SK-N-DZ (cell line): ENCODE results near the gene ELP4. TPM values are rescaled to one million over a fixed set of nuclear protein-coding genes. Genes with fewer than 3 reads are reported as not detected.
A peak's percentile ranks its signal among the peaks of the same experiment; 100 is the strongest.
"Not testable (repeated sequence)": the region's sequence is repeated elsewhere in the genome, so short reads cannot be mapped to it uniquely, and the experiment has no call there.

Experiments used
- DNase-seq: peaks from one replicate; pipeline ENCODE4 v3.0.0-alpha.2; 2015; ENCODE audit warnings: low spot score
- polyA plus RNA-seq, 2 experiments: library from polyadenylated mRNA; depleted of rRNA; stranded (reverse); fragments of >200 nt; gene quantifications; 2 replicates each; pipeline ENCODE4 v1.2.3, GENCODE V29; 2014

Gene ELP4, protein sequence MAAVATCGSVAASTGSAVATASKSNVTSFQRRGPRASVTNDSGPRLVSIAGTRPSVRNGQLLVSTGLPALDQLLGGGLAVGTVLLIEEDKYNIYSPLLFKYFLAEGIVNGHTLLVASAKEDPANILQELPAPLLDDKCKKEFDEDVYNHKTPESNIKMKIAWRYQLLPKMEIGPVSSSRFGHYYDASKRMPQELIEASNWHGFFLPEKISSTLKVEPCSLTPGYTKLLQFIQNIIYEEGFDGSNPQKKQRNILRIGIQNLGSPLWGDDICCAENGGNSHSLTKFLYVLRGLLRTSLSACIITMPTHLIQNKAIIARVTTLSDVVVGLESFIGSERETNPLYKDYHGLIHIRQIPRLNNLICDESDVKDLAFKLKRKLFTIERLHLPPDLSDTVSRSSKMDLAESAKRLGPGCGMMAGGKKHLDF
- polyA plus RNA-seq (2014; cell fraction: cytosol; rRNA removed), result 17.6 and 18.5 TPM in 2 replicates
- polyA plus RNA-seq (2014; cell fraction: nucleus; rRNA removed), result 12.3 and 13.5 TPM in 2 replicates

DNA sequence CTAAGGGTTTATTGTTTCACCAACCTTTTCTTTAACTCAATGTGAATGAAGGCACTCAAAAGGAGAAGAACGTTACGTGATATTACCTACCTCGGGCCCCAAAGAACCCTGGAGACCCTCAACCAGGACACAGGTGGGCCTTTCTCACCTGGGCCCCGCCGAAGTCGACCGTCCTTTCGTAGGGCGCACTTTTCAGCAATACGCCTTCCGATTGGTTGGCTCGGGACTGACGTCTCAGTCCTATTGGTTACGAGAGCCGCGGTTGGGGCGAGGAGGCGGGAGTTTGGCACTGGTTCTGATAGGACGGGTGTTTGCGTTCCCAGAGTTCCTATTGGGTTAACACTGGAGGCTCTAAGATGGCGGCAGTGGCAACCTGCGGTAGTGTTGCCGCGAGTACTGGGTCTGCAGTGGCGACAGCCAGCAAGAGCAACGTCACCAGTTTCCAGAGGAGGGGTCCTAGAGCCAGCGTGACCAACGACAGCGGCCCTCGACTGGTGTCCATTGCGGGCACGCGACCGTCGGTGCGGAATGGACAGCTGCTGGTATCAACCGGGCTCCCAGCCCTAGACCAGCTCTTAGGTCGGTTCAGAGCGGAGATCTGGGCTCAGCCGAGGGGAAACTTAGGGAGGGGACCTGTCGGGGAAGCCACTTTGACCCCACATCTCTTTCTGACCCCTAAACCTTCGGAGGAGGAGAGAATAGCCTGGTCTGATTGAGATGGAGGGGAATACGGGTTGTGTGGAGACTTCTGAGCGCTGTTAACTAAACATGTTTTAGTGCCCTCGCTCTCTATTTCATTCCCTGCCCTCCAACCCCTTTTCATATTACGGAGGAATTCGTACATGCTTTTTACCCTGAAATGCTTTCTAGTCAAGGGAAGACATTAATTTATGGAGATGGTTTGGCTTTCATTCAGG is at the start of gene ELP4, which contains the start of gene IMMP1L:
TSS of gene ELP4 (plus strand) at position 339 of the 917 bp plus-strand sequence. CDS start at position 357, 18 bp downstream.
TSS of gene IMMP1L (minus strand) at position 194 of the 917 bp plus-strand sequence. CDS start 46,346 bp downstream, outside the sequence.
- DNase-seq, result peak; percentile 99

DNA sequence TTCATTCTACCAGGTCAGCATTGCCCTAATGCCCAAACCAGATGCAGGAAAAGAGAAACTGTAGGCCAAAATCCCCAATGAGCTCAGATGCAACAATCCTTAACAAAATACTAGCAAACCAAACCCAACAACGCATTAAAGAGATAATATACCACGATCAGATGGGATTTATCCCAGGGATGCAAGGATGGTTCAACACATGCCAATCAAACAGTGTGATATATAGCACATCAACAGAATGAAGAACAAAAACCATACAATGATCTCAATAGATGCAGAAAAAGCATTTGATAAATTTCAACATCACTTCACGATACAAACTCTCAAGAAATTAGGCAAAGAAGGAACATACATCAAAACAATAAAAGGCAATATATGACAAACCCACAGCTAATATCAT is 45.1 kb upstream of the ELP4 start:
- no peak for DNase-seq

DNA sequence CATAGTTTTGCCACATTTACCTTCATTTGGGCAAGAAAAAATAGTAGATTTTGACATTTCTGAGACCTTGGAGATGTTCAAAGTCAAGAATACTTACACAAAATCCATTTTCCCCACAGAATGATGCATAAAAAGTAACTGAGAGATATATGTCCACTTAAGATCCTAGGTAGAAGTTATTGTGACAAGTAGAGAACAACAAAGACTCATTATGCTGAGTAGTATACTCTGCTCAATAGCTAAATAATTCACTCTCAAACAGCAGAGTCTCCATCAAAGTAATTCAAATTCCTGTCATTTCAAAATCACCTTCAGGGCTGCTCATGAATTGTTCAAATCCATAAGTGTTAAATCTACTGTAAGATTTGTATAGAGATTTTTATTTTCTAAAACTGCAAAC is 35.5 kb upstream of the ELP4 start:
- no peak for DNase-seq

DNA sequence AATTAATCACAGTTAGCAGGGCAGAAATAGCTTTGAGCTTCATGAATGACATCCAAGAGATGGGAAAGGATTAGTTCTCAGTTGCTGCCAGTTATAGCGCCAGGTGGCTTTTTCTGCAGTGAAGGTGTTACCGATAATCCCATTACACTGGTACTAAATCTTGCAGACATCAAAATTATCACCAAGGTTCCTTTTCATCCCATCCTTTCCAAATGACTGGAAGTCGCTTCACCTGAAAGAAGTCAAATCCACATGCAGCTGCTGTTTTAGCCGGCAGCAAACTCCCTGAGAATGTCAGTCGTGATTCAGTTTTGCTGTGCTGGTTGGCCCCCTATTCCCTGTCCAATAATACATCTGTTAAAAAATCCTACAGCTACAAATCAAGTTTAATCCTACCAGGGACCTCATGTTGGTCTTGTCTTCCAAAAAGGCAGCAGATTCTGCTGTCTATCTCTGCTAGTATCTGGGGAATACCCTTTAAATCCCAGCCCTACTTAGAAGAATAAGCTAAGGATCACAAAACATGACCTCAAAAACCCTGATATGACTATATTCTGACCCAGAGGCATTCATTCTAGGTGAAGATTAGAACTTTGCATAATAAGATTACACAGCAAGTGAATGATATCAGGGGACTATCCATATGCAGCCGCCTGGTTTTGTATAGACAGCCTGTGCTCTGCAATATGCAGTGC is 31.9 kb upstream of the ELP4 start:
- DNase-seq, result peak; percentile 91

DNA sequence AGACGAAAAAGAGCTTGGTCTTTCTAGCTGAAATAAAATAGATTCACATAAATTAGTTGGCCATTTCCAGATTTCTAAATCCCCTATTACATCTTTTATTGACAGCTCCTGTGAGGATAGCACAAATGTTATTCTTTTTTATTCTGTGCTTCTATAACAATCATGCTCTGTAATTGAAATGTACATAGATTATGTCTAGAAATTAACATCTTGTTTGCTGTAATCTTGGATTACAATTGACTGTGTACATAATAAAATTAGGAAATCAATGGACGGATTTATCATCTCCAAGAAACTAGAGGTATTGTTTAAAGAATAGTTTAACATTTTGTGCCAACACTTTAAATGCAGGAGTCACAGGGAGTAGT is 31.4 kb upstream of the ELP4 start:
- DNase-seq, result no peak

DNA sequence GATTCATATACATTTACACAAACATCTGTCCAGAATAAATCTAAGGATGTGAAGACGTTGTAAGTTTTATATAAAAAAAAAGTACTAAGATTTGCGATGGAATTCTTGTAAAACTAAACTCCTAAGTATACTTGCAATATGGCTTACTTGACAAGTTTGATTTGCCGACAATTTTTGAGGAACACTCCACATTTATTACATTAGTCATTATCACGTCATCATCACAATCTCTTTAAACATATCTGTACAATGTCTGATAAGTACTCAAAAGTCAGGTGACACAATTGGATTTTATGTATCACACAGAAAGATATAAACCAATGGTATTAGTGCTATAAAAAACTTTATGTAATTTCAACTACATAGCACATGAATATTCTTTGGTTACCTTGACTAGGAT is 30.5 kb upstream of the ELP4 start:
- peak; percentile 61 for DNase-seq

DNA sequence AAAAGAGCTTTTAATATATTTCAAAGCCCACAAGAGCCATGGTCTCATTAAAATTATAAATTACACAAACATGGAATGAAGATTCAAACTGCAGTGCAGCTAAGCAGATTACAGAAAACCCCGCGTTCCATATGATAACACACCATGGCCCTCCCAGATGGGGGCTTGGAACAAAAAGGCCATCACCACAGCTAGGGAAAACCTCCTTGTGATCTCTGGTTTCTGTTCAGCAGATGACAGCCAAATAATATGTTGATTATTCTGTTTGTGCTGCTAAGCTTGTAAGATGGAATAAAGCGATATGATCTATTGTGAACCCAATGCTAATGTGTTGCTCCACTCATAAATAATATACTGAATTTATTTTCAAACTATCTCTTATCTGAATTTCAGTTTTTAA is 28.6 kb upstream of the ELP4 start:
- DNase-seq, result peak; percentile 89

DNA sequence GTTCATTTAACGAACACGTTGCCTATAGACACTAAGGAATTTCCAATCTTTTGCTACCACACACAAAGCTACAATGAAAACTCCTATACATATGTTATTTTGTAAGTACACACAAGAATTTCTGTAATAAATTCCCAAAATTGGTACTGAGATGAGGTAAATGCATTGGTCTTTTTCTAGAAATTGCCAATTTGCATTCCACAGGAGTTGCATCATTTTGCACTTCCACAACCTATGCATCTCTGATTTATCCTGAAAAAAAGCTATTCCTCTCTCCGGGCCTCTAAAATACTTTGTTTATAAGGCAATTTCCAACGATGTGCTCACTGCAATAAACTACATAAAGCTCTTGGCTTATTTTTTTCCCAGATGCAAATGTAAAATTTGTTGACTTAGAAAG is 25.1 kb upstream of the ELP4 start:
- no peak for DNase-seq

DNA sequence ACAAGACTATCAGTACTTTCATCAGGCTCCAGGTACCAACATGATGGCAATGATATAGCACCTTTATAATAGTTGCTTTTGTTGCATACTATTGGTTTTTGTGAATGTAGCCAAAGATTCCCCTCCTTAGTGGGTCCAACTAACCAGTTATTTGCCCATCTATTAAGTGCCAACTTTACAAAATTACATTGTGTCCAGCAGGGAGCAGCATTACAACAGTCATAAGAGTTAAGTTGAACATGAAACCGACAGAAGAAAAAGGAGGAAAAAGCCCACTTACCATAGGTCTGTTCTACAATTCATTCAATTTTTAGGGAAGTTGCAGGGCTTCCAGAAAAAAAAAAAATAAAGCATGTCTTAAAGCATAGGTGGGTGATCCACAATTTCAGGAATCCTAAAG is 21.7 kb upstream of the ELP4 start:
- peak; percentile 30 for DNase-seq

DNA sequence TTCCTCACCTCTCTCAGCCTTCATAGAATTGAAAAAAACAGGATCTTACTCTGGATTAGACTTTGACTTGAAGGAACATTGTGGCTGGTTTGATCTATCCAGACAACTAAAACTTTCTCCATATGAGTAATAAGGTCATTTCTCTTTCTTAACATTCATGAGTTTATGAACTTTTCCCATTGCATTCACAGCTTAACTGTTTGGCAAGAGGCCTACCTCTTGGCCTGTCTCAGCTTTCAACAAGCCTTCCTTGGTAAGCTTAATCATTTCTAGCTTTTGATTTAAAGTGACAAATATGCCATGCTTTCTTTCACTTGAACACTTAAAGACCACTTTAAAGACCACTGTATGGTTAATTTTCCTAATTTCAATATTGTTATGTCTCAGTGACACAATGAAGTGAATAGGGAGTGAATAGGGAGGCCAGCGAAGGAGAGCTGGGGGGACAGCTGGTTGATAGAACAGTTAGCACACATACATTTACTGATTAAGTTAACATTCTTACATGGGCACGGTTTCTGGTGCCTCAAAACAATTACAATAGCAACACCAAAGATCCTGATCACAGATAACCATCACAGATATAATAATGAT is 17.1 kb upstream of the ELP4 start:
- no peak for DNase-seq

DNA sequence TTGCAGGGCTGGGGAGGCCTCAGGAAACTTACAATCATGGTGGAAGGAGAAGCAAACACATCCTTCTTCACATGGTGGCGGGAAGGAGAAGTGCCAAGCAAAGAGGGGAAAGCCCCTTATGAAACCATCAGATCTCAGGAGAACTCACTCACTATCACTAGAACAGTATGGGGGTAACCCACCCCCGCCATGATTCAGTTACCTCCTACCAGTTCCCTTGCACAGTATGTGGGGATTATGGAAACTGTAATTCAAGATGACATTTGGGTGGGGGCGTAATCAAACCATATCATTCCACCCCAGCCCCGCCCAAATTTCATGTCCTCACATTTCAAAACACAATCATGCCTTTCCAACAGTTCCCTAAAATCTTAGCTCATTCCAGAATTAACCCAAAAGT is 16.3 kb upstream of the ELP4 start:
- no peak for DNase-seq

DNA sequence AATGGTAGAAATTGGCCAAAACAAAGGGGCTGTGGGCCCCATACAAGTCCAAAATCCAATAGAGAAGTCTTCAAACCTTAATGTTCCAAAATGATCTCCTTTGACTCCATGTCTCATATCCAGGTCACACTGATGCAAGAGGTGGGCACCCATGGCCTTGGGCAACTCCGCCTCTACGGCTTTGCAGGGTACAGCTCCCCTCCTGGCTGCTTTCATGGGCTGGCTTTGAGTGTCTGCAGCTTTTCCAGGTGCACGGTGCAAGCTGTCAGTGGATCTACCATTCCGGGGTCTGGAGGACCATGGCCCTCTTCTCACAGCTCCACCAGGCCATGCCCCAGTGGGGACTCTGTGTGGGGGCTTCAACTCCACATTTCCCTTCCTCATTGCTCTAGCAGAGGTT is 15.8 kb upstream of the ELP4 start:
- DNase-seq, result not testable (repeated sequence)

DNA sequence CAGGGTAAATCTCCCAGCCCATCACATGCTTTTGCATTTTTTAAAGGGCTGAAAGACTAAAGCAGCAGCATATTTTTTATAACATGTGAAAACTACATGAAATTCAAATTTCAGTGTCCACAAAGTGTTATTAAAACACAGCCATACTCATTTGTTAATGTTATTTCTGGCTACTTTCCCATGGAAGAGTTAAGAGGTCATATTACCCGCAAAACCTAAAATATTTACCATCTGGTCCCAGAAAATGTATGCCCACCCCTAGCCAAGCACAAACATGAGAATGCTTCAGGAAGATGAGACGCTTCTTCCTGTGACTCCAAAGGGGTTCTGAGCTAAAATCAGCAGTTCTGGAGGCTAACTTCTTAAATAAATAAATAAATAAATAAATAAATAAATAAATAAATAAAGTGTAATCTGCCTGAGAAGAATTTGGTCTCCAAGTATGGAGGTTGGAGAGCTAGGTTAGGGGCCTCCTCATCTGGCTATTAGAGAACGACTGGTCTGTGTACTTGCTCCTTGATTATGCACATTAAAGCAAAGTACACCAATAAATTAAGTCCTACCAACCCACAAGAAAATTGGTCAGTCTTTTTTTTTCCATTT is 9.9 kb upstream of the ELP4 start:
- no peak for DNase-seq

DNA sequence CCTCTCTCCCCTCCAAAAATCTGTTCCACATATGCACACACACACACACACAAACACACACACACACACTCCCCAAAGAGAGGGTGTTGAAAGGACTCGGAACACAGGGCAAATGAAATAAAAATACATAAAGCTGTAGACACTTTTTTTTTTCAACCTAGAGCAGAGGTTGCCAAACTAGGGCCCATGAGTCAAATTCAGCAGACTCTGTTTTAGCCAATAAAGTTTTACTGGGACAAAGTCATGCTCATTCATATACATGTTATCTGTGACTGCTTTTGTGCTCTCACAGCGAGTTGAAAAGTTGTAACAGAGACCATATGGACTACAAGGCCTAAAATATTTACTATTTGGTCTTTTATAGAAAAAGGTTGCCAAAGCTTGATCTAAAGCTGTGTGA is 9.0 kb upstream of the ELP4 start:
- no peak for DNase-seq

DNA sequence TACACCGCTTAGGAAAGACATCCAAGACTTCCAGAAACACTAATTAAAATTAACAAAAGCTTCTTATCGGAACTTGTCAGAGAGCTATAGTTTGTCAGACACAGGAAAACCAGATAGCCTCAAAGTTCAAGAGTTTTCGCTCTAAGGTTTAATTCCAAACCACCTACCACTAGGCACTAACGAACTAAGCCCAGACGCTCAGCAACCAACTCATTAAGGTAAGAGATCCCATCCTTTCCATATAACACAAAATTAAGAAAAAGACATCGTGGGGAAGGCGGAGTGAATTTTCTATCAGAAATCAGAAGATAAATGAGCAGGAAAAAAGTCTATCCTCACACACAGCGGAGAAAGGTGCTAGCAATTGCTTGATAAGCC is 527 bp upstream of the ELP4 start:
- DNase-seq, result no peak

DNA sequence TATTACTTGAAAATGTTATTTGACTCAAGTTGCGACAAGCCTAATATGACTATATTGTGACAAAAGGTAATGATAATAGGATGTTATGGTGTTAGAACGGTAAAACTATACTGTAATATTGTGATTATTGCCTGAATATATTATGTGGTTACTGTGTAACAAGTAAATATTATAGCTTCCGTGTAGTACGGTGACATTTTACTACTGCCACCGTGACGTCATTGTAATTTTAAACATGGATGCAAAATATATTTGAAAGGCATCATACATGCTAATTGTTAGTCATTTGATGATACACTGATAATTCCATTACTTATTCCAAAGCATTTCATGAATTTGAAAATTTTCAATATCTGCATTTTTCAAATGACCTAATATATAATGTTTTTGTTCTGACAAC is 2.5 kb downstream of the ELP4 start:
- DNase-seq, result no peak

DNA sequence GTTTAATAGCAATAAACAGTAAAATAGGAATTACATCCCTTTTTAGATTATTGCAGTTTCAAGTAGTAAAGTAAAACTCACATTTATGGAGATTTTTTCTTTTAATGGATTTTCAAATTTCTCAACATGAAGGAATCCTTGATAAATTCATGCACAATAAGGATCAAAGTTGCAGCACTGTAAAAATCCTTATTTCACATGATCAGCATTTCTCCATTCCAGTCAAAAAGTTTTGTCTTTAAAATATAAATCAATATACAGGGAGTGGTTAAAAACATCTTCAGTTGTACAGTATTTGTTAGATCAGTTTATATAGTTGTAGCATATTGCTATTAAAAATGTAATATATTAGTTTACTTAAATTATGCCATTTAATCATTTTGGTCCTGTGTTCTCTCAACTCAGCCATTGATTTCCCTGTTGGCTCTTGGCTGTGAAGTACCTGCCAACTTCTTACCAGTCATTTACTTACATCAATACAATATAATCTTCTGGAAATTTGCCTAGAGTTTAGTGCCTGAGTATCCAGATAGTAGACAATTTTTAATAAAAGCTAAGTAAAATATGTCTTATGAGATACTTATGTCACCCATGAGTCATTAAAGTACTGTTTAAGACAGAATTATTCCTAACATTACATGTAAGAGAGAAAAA is 12.1 kb downstream of the ELP4 start:
- DNase-seq, result no peak

DNA sequence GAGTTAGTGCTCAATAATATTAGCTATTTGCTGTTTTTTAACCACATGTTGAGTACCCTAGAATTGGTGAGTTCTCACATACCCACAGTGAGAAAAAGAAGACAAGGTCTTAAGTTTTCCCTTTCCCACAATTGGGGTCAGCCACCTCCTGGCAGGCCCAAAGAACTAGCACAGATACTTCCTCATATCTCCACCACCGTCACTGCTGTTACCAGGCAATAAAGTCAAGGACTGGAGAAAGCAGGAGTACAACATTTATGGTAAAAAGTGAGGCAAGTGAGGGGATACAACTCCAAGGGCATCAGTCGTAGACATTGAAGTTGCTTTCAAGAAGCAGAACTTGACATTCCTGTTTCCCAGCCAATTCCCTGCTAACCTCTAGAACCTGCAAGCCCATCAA is 19.6 kb downstream of the ELP4 start:
- no peak for DNase-seq

DNA sequence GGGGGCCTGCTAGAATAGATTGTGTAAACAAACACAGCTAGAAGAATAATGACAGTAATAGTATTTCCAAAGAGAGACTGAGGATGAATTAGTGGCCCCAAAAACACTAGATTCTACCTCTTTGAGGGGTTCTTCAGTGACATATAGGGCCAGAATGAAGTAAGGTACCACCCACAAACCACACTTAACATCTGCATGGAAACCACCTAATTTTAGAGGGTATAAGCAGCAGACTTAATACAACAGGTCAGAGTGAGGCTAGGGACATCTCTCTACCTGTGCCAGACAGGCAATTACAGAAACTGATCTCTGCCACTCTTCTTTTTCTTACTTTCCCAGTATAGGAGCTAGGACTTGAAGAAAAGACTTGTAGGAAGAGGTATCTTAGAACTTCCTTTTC is 20.1 kb downstream of the ELP4 start:
- no peak for DNase-seq

DNA sequence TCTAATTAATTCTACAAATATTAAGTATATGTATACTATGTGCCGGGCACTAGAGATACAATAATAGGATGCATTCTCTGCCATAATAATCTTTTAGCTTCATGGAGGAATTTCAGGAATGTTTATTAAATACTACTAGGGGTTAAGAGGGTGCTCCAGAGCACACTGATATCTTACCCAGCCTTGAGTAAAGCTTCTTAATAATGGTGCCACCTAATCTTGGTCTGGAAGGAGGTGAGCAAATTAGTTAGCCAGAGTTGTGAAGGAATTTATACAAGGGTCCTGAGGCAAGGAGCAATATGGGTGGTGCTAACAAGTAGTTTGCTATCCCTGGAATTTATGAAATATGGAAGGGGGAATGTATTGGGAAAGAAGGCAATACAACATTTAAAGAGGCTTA is 21.7 kb downstream of the ELP4 start:
- DNase-seq, result no peak

DNA sequence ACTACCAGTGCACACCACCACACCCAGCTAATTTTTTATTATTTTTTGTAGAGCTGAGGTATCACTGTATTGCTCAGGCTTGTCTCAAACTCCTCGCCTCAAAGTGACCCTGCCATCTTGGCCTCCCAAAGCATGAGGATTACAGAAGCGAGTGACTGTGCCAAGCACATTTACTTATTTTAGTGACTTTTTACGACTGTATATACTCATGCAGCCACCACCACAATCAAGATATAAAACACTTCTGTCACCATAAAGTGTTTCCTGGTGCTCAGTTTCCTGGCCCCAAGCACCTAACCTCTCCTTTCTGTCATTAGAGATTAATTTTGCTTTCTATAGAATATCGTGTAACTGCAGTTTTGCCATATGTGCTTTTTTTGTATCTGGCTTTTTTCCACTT is 25.9 kb downstream of the ELP4 start:
- no peak for DNase-seq
